HG02973 (cell line): ENCODE data around the gene EHMT1.
"Not testable (repeated sequence)": the region's sequence is repeated elsewhere in the genome, so short reads cannot be mapped to it uniquely, and the experiment has no call there.

Experiments
- ATAC-seq: cut with Tn5 transposase; IDR thresholded peaks from one replicate; pipeline ENCODE4 v1.9.1; 2021; ENCODE audit warnings: moderate library complexity; ENCODE audit not compliant: unreplicated experiment

Gene EHMT1

GRCh38 chr9:137880160-137880975 lies 261.6 kb downstream of the EHMT1 start:
- ATAC-seq, result no peak

GRCh38 chr9:137880976-137881530 lies 262.2 kb downstream of the EHMT1 start:
- no peak for ATAC-seq

DNA sequence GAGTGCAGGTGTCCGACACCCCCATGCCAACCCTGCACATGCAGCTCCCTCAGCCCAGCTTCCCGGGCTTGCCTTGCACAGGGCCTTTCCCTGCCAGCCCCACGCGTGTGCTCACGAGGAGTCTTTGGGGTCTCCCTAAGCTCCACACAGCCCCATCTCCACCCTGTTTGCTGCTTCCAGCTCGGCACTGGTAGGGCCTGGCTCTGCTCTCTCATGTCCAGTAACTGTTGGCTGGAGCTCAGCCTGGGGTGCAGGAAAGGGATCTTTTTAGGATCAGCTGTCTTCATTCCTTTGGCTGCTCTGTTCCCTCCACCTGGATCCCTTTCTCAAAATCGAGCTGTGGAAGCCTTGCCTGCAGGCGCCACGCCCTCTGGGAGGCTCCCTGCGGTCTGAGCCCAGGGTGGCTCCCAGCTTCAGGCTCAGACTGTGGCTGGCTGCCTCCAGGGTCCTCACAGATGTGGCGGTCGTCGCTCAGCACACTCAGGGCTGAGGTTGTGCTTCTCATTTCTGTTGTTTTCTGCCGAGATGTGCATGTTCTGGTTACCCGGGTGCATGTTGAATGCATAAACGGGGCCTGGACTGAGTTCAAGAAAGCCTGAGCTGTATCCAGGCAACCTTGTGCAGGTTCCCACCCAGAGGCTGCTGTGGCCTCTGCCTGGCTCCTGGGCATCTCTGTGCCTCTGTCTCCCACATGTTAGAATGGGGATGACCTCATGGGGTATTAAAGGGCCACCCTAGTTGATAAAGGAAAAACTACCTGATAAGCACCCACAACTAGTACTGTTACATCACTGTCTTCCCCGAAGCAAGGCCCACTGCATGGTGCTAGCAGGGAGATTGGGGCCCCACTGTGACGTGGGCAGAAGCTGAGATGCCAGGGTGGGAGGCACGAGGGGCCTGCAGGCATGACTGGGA lies 263.0 kb downstream of the EHMT1 start:
- no peak for ATAC-seq

DNA sequence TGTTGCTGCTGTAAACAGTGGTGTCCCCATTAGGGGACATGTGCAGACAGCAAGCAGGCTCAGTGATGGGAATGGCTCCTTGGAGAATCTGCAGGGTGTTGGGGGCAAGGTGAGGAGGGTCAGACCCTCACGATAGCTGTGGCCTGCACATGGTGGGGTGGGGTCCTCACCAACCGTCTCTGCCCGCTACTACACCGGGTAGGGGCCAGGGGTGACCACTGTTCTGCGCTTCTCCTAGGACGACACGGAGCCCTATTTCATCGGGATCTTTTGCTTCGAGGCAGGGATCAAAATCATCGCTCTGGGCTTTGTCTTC lies 263.7 kb downstream of the EHMT1 start:
- no peak for ATAC-seq

DNA sequence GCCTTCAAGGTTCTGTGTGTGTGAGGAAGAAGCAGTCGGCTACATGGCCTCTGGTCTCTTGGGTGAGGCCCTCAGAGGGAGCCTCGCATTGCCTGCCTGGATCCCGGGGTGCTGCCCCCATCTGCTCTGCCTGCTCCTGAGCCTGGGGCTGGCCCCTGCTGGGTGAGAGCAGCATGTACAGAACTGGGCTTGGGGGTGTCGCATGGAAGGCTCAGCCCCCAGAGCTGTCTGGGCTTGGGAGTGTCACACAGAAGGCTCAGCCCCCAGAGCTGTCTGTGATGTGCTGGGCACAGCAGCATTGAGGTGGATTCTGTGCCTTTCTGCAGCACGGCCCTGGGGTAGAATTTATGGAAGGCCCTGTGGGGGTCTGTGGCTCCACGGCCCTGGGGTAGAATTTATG lies 265.2 kb downstream of the EHMT1 start:
- not testable (repeated sequence) for ATAC-seq

DNA sequence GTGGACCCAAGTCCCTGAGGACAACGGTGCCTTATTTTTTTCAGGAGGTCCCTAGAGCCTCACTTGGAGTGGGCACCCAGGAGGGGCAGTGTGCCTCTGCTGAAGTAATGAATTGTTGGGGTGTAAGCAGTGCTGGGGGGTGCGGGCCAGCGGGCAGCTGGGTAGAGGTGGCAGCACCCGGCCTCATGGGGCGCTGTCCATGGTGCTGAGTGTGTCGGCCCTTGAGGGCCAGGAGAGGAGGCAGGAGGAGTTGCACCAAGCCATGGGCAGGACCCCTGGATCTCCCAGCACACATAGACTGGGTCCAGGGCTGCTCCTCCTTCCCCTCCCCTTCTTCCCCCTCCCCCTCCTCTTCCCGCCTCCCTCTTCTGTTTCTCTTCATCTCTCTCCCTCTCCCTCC lies 265.7 kb downstream of the EHMT1 start:
- not testable (repeated sequence) for ATAC-seq

GRCh38 chr9:137885121-137885520 lies 266.3 kb downstream of the EHMT1 start:
- not testable (repeated sequence) for ATAC-seq
